GM21526 (cell line): ENCODE data around the gene PIM1.

Experiments used
- ATAC-seq: cut with Tn5 transposase; IDR thresholded peaks from one replicate; pipeline ENCODE4 v1.9.1; 2021; ENCODE audit warnings: moderate library complexity; ENCODE audit not compliant: unreplicated experiment, low FRiP score

The PIM1 gene

DNA sequence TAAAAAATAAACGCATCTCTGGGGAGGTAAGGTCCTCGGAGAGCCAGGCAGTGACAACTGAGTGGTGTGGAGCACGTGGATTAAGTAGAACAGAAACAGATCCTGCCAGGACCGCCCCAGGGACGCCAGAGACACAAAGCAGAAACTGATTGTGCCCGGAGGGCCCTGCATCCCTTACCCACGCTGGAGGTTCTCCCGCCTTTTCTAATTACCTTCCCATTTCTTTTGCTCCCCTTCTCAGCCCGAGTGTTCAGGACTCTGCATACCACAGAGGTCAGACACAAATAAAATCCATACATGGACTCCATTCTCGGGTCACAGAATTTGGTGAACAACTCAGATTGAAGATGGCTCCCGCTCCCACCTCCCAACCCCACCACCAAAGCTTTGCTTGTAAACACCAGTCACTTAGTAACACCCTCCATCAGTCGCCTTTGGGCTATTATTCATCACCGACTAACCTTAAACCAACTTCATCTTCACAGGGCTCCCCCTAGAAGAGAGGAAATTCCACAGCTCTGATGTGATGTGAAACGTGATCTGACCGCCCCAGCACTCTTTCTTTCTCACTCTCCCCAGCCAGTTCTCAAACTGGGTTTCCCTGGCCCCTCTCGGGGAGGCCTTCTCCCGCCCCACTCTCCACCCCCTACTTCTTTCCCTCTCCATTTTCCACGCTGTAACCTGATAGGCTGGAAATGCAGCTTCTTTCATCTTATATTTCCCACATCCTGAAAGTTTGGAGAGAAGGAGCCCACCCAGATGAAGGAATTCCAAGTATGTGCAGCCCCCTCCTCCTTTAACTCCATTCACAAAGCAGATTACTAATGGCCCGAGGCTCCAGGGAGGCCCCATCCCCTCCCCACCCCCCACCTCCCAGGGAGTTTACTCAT, 32.5 kb upstream of the PIM1 start:
- no peak for ATAC-seq

DNA sequence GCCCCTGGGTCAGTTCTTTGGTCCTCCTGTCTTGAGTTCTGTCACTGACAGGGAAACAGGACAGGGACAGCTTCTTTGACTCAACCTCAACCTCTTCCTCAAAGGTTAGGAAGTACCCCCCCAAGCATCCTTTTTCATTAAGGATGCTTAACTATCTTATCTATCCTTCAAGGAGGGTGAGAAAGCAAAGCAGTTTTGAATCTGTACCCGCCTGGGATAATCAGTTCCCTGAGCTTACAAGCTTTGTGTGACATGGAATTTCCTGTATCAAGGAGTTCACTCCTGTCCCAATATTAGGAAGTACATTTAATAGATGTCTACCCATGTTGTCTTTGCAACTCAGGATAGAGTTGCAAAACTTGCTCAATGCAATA, 31.1 kb upstream of the PIM1 start:
- ATAC-seq = no peak

DNA sequence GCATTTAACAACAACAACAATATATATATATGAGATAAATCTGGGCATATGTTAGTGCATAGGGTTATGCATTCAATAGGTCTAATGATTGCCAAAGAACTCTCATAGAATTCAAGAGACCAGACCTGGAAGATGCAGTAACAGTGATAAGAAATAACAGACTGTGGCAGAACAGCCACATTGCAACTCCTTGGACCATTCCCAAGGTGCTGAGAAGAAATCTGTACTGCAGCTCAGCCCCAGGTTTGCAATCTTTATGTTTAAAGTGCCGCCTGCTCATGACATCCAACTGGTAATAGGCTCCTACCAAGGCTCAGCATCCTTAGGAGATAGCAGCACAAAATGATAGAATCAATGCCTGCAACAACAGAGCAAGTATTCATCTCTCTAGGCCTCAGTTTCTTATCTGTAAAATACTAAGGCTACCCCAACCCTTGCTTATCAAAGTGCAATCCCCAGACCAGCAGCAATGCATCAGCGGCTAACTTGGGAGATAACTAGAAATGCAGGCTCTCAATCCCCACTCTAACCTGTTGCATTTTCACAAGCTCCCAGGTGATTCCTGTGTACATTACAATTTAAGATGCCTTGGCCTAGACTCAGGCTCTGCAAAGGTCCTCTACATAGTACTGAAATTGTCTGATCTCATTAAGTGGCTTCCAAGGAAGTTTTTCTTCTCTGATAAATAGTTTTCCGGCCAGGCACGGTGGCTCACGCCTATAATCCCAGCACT, 30.6 kb upstream of the PIM1 start:
- ATAC-seq = no peak

DNA sequence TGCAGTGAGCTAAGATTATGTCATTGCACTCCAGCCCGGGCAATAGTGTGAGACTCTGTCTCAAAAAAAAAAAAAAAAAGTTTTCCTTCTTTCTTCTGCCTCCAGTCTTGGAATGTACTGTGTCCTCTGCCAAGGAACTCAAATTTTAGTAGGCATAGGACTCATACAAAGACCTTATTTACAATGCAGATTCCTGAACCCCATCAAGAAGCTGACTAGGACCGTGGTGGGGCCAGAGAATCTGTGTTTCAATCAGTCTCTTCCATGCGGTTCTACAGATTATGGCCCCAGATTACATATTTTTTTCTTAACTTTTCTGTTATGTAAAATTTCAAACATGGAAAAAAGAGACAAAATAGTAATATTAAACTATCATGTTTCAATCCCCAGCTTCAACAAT, 29.8 kb upstream of the PIM1 start:
- ATAC-seq = no peak

DNA sequence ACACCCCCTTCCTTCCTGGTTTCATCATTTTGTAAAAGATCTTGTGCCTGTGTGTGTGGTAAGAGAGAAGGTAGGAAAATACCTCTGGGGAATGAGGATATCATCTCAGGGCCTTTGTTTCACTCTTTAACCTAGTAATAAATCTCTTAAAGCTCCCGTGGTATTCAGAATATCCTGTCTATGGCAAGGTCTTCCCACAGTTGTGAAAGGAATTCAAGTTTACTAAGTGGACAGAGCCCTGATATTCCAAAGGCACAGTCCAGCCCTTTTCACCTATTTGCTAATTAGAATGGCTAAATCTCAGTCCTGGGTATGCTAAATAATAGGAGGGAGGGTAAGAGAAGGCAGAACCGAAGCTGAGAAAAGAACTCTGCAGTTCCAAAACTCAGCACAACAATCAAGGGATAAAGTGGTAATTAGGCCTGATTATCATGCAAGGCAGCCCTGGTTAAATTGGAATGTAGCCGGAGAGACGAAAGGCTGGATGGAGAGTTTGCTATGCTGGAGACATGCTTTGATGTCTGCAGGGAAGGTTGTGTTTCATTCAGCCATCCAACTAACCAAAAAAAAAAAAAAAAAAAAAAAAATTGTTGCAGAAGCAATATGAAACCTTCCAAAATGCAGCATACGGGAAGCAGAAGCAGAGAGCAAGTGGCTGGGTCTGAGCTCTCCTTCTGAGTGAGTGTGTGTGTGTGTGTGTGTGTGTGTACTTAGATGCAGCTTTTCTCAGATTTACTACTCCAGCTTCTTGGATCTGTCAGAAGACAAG, 28.5 kb upstream of the PIM1 start:
- no peak for ATAC-seq

DNA sequence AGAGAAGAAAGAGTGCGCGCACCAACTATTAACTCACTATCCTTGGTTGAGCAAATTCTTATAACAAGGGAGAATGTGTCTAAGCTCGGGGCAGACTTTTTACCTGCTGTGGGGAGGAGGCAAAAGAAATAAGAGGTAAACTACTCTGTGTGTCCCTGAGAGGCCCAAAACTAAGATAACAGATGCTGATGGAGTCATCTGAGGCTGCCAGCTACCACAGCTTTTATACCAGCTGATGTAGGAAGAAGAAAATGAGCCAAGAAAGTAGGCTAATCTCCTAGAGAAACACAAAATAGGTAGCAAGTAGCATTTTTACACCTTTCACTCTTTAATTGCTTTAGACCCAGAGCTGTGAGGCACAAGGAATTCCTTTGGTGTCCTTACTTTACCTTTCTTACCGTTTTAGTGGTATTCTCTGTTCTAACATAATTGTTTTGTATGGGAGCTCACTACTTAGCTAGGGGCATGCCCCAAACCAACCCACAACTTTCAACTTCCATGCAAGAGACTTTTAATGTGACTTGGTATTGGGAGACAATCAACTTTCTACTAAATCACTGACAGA, 27.8 kb upstream of the PIM1 start:
- no peak for ATAC-seq

DNA sequence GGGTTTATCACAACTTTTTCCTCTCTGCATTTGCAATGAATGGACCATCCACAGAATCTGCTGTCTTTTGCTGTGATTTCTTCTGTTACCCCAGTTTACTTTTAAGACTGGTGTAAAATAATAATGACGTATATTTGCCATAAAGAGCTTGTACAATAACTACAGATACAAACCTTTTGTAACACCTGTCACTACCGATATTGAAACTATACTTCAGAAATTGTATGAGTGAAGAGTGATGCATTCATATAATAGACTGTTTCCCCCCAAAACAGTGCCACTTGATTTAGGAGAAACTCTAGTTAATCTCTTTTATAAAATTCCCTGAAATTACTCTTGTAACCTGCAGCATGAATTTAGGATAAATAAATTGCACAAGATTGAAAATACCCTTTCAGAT, 26.4 kb upstream of the PIM1 start:
- ATAC-seq = no peak

DNA sequence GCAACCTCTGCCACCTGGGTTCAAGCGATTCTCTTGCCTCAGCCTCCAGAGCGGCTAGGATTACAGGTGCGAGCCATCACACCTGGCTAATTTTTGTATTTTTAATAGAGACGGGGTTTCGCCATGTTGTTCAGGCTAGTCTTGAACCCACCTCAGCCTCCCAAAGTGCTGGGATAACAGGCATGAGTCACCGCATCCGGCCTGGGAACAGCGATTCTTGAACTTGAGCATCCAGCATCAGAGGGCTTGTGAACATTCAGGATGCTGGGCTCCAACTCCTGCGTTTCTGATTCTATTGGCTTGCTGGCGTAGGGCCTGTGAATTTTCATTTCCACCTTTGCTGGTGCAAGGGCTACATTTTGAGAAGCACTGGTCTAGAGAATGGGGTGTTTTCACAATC, 24.5 kb upstream of the PIM1 start:
- ATAC-seq = no peak

DNA sequence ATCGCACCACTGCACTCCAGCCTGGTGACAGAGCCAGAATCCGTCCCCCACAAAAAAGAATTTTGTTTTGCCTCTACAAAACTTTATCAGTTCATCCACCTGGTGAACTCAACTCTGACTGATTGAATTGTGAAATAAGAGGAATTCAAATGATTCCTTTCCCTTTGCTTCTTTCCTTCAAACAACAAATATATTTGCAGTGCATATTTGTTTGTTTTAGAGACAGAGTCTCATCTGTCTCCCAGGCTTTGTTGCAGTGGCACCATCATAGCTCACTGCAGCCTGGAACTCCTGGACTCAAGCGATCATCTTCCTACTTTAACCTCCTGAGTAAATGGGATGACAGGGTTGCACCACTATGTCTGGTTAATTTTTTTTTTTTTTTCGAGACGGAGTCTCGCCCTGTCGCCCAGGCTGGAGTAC, 23.2 kb upstream of the PIM1 start:
- no peak for ATAC-seq

DNA sequence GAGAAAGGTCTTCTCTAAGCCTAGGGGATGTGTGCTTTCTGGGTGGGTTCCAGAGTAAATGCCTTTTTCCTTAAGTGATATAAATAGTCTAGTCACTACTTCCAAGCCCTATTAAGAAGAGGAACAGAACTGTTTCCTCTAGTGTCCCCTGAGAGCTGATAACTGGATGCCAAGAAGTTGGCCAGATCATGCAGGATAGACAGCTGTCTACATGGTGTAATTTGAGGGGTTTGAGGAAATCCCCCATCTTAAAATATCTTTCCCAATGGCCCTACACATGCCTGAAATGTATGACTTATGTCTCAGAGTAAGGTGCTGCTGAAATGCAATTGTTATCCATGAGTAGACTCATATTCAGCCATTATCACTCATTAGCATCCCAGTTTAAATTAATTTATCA, 20.2 kb upstream of the PIM1 start:
- no peak for ATAC-seq

DNA sequence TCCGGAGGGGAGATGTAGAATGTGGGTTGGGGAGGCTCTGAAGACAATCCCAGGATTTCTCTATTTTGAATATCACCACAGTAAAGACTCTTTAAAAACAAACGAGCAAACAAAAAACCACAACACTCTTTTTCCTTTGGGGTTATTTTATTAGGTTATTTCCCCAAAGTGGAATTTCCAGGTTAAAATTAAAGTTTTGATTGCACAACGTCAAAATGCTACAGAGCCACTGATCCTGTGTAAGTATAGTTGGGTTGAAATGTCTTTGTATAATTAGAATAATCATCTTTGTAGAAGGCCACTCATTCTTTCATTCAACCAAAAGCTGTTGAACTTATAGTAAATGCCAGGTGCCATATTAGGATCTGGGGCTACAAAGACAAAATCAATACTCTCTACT, 19.6 kb upstream of the PIM1 start:
- ATAC-seq = no peak

DNA sequence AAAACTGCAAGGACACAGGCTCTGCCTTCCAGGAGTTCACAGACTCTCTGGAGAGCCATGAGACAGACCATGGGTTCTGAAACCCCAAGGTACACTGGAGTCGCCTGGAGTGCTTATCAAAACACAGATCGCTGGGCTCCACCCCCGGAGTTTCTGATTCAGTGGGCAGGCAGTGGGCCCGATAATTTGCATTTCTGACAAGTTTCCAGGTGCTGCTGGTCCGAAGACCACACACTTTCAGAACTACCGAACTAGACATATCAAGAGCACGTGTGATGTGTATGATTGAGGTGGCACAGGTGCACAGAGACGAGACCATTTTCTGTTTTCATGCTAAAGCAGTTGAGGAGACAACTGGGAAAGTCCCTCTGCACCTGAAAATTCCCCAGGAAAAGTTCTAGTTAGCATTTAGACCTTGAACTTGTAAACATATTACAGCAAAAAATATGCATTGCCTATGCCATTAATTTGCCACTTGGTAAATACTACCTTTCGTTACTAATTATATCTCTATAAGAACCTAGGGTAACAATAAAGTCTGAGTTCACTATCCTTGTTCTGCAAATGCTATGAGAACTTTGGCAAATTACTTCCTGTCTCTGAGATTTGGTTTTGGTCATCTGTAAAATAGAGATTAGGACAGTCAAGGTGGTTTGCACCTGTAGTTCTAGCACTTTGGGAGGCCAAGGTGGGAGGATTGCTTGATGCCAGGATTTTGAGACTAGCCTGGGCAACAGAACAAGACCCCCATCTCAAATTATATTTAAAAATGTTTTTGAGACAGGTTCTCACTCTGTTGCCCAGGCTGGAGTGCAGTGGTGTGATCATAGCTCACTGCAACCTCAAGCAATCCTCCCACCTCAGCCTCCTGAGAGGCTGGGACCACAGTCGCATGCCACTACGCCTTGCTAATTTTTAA, 14.3 kb upstream of the PIM1 start:
- peak; percentile 81 for ATAC-seq

DNA sequence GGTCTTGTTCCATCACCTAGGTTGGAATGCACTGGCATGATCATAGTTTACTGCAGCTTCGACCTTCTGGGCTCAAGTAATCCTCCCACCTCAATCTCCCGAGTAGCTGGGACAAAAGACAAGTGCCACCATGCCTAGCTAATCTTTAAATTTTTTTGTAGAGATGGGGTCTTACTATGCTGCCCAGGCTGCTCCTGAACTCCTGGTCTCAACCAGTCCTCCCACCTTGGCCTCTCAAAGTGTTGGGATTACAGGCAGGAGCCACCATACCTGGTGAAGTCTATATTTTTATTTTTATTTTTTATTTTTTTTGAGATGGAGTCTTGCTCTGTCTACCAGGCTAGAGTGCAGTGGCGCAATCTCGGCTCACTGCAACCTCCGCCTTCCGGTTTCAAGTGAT, 11.4 kb upstream of the PIM1 start:
- no peak for ATAC-seq

DNA sequence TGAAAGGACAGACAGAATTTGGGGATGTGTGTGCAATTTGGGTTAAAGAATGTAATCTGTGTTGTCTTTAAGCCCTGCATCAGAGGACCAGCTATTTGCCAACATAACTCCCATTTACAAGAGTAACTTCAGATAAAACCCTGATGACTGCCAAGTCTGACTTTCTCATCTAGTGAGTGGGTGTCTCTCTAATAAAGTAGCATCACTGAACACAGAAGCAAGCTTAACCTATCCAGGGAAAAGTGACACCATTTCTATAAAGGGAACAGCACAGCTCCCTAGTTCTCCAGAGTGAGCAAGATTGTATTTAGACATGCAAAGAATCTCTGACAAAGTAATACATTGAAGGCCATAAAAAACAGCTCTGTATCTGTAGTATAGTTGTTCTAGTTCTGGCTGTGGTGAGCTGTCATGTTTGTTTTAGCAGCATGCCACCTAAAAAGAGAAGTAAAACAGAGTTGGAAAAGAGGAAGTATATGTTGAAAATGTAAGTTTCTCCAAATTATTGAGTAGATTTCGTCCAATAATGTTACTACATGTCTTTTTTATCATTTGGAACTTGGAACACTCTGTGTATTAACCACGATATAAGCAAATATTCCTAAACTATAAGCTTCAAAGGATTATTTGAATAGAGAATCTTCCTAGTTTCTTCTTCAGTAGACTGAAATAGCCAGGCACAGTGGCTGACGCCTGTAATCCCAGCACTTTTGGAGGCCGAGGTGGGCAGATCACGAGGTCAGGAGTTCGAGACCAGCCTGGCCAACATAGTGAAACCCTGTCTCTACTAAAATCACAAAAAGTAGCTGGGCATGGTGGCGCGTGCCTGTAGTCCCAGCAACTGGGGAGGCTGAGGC, 8.8 kb upstream of the PIM1 start:
- no peak for ATAC-seq

DNA sequence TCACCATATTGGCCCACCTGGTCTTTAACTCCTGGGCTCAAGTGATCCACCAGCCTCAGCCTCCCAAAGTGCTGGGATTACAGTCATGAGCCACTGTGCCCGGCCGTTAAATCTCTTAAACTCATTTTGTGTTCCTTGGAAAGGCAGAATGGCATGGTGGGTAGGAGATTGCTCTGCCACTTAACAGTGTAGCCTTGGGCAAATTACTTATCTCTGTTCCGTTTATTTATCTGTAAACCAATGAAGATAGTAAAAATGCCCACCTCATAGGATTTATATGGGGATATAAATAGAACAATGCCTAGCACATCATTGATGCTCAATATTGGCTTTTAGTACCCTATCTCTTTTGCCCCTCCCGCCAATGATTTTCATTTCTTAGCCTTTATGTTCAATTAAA, 7.2 kb upstream of the PIM1 start:
- no peak for ATAC-seq

DNA sequence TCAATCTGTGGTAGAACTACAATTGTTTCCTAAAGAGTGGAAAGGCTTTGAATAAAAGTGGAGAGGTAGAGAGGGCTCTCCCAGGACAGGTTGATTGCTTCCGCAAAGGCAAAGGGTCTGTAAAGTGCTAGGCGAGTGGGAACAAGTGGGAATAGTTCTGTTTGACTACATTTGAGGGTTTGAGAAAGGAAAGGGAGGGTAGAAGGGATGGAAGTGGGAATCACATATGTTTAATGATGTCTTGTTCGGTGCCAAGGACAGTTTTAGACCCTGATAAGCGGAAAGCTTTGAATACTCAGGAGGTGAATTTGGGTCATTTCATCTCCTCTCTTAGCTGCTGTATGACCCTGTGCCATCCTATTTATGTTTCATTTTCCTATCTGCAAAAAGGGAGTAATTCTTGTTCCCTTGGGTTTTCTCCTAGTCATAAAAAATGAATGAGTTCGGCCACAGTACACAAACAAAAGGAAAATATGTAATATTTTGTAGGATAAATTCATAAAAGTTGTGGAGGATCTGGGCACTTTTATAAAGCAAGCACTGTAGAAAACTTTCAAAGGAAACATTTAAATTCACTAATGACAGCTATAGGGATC, 1.7 kb upstream of the PIM1 start:
- no peak for ATAC-seq

DNA sequence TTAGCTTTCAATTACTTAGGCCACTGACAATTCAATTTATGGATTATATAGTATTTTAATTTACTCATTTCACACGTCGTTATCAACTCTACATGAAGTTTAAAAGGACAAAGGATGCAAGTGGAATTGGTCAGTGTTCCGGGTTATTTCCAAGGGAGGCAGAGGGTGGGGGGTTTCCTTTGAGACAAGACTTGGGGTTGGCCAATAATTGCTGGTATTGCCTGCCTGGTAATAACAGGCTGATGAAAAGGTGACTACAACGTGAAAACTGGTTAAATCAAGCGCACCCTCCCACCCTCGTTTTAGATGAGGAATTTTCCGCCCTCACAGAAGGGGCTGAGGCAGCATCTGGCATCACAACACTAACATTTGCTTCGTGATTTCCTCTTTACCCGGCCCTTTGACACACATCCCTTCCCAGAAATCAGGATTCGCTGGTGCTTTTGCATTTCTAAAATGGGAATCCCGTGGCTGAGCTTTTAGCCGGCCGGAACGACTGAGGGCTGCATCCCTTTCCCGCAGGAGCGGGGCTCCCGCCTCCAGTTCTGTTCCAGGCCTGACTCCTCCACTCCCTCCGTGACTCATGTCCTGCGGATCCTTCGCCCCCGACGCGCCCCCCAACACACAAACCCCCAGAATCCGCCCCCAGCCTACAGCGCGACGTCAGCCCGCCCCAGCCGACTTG, 999 bp upstream of the PIM1 start:
- no peak for ATAC-seq
